ENCODE results near the gene DDI2.

DNA sequence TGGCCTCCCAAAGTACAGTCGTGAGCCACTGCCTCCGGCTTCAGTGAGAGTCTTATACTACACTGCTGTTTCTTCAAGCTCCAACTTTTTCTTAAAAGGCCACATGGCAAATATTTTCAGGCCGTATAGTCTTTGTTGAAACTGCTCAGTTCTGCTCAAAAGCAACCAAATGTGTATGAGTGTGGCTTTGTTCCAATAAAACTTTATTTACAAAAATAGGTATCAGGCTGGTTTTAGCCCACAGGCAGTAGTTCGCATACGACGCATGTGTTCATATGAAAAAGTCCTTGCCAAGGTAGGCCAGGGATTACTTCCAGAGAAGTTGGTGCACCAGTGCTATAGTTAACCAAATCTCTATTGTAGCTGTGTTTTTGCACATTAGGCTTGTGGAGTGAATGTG, 73.1 kb downstream of the DDI2 start:
- TF ChIP-seq GATA2 (IDR thresholded peaks at IDR 0.05; ENCODE audit: low read depth, low read length) (no peak), GATA3 (IDR thresholded peaks at IDR 0.05; ENCODE audit: low read depth, low read length) (no peak)

Measured in SH-SY5Y (cell line).